B cell (primary cell): ENCODE measurements around the gene AMIGO2. TPM values are rescaled to one million over a fixed set of nuclear protein-coding genes. Genes with fewer than 3 reads are reported as not detected.

Experiments used
- ATAC-seq: fragments of 200-7000 bp; cut with Tn5 transposase; one replicate; pipeline ENCODE4 v1.10.0; 2021; ENCODE audit warnings: low read depth, mild to moderate bottlenecking, moderate number of reproducible peaks, moderate library complexity
- CTCF ChIA-PET: fragments of 350-600 bp; sonication (Branson Sonifier 250); formaldehyde crosslinking; loops from one replicate; lab custom pipeline; 2021; ENCODE audit warnings: antibody characterized with exemption, inconsistent platforms; lab: Charles Lee
- POLR2A ChIA-PET: fragments of 350-600 bp; sonication (Branson Sonifier 250); formaldehyde crosslinking; loops from one replicate; lab custom pipeline; 2021; ENCODE audit warnings: antibody characterized with exemption; lab: Charles Lee
- DNase-seq: peaks from one replicate; pipeline ENCODE4 v3.0.0; 2013
- H2AFZ ChIP-seq: 2 replicates; pipeline ENCODE4 v1.6.1; 2012; ENCODE audit warnings: mild to moderate bottlenecking, low read depth, low read length; ENCODE audit not compliant: insufficient read depth, poor library complexity, severe bottlenecking
- H3K27ac ChIP-seq, 2 donors: 1 replicate in 1 of 2; 2 replicates in 1 of 2; pipeline ENCODE4 v1.5.1; 2012 to 2013; ENCODE audit warnings: low read length in 2 of 2, mild to moderate bottlenecking in 2 of 2, moderate library complexity in 1 of 2
- H3K27me3 ChIP-seq, 4 experiments: fragments of 200-600 bp in 1 of 4; sonication (generic) in 1 of 4; replicated peaks in 1 of 4; 1 replicate in 2 of 4; 2 replicates in 2 of 4; pipeline versions ENCODE4 v1.6.1 to v1.7.0; 2013 to 2016; ENCODE audit warnings: low read length in 3 of 4, mild to moderate bottlenecking in 2 of 4, mixed read lengths in 1 of 4, moderate library complexity in 1 of 4; ENCODE audit not compliant: insufficient read depth in 4 of 4, control insufficient read depth in 3 of 4; ENCODE audit errors: control extremely low read depth in 1 of 4
- H3K36me3 ChIP-seq, 2 experiments: replicated peaks in 1 of 2; 1 replicate in 1 of 2; 2 replicates in 1 of 2; pipeline versions ENCODE4 v1.6.1 to v1.7.1; 2013; ENCODE audit warnings: low read length in 1 of 2; ENCODE audit not compliant: insufficient read depth in 2 of 2, control insufficient read depth in 1 of 2; ENCODE audit errors: control extremely low read depth in 1 of 2, extremely low read depth in 1 of 2
- H3K4me1 ChIP-seq, 2 donors: fragments of 200-600 bp in 1 of 2; sonication (generic) in 1 of 2; 1 replicate in 1 of 2; 2 replicates in 1 of 2; pipeline versions ENCODE4 v1.5.1 to v1.6.1; 2013 to 2017; ENCODE audit warnings: low read length in 2 of 2; ENCODE audit not compliant: control insufficient read depth in 2 of 2, insufficient read depth in 2 of 2
- H3K4me2 ChIP-seq: replicated peaks from 2 replicates; pipeline ENCODE3; 2012; ENCODE audit warnings: mild to moderate bottlenecking, low read depth, low read length; ENCODE audit not compliant: poor library complexity, severe bottlenecking
- H3K4me3 ChIP-seq, 5 experiments: fragments of 200-600 bp in 1 of 5; sonication (generic) in 1 of 5; 1 replicate in 3 of 5; 2 replicates in 2 of 5; pipeline versions ENCODE4 v1.5.1 to v1.7.0; 2011 to 2016; ENCODE audit warnings: low read length in 4 of 5, mild to moderate bottlenecking in 4 of 5, low read depth in 2 of 5, control low read depth in 1 of 5, moderate library complexity in 1 of 5; ENCODE audit not compliant: insufficient read depth in 1 of 5; ENCODE audit errors: control extremely low read depth in 1 of 5, extremely low read depth in 1 of 5
- H3K79me2 ChIP-seq: fragments of 200-600 bp; sonication (generic); one replicate; pipeline ENCODE4 v1.6.0; 2016; ENCODE audit warnings: low read length; ENCODE audit not compliant: control insufficient read depth, insufficient read depth
- H3K9ac ChIP-seq: fragments of 200-600 bp; sonication (generic); 2 replicates; pipeline ENCODE4 v1.6.1; 2017; ENCODE audit warnings: mild to moderate bottlenecking, low read length, moderate library complexity
- H3K9me3 ChIP-seq, 3 donors: one replicate each; pipeline versions ENCODE4 v1.6.1 to v1.7.1; 2013; ENCODE audit warnings: low read length in 2 of 3; ENCODE audit not compliant: control insufficient read depth in 2 of 3, insufficient read depth in 1 of 3; ENCODE audit errors: control extremely low read depth in 1 of 3
- H4K20me1 ChIP-seq: 2 replicates; pipeline ENCODE4 v1.6.0; 2012; ENCODE audit warnings: mild to moderate bottlenecking, low read length; ENCODE audit not compliant: insufficient read depth, control insufficient read depth, poor library complexity, severe bottlenecking
- H3K27ac Mint-ChIP-seq: one replicate; pipeline ENCODE4 v1.8.0; 2021; ENCODE audit warnings: mixed read lengths
- H3K27me3 Mint-ChIP-seq: one replicate; pipeline ENCODE4 v1.8.0; 2021; ENCODE audit warnings: mixed read lengths
- H3K4me1 Mint-ChIP-seq: one replicate; pipeline ENCODE4 v1.8.0; 2021; ENCODE audit warnings: mixed read lengths
- H3K4me3 Mint-ChIP-seq: one replicate; pipeline ENCODE4 v1.8.0; 2021; ENCODE audit warnings: mixed read lengths
- H3K9me3 Mint-ChIP-seq: one replicate; pipeline ENCODE4 v1.8.0; 2022; ENCODE audit warnings: mixed read lengths; ENCODE audit not compliant: insufficient read depth
- EZH2 ChIP-seq: IDR thresholded peaks from 2 replicates; pipeline ENCODE4 v1.6.1; 2012; ENCODE audit warnings: borderline replicate concordance, low read depth, mild to moderate bottlenecking, moderate library complexity, low read length; ENCODE audit not compliant: insufficient read depth, poor library complexity, severe bottlenecking
- WGBS: methylation state at CpG from one replicate; pipeline ENCODE4 v1.1.5; 2013; ENCODE audit warnings: missing lambda C conversion rate; ENCODE audit not compliant: insufficient coverage; 5-methylcytosine and 5-hydroxymethylcytosine counted together
- intact Hi-C: fragments of 100-400 bp; cut with micrococcal nuclease; formaldehyde crosslinking; loops from one replicate; pipeline ENCODE4 v1.10.0; 2022
- polyA plus RNA-seq: library from polyadenylated mRNA; depleted of rRNA; stranded (reverse); fragments of >200 nt; gene quantifications from 2 replicates; pipeline ENCODE4 v1.2.3, GENCODE V29; 2012
- total RNA-seq, 2 donors: library from RNA; stranded (reverse); fragments of 120-200 nt in 1 of 2; gene quantifications; 1 replicate in 1 of 2; 2 replicates in 1 of 2; pipeline versions ENCODE4 v1.2.3 to v1.2.4, GENCODE V29; 2013 to 2022
- TF ChIP-seq, protein P1 (sequence below): fragments of 200-600 bp; IDR thresholded peaks from one replicate; pipeline ENCODE4 v1.8.0; 2022; ENCODE audit warnings: antibody characterized with exemption, mild to moderate bottlenecking

AMIGO2 gene
- total and polyA plus RNA-seq, 2 donors (not counting 1 experiment from before 2014, with no cell fraction given), result 10.4 to 11.8 TPM

GRCh38 chr12:47080725-47081502 is 1.2 kb upstream of the AMIGO2 start:
- Histone ChIP-seq H4K20me1 (no peaks in the 10 kb centered on the region), H3K9ac (peak overlapping the region; percentile 86), H2AFZ (peak overlapping the region; percentile 94), H3K4me2 (peak overlapping the region; percentile 88), H3K79me2 (peaks cover 2% of the 10 kb centered on the region), H3K9me3 (no peaks in the 10 kb centered on the region), H3K36me3 (no peaks in the 10 kb centered on the region), H3K4me1 (peaks cover 29 to 39% of the 10 kb centered on the region in 2 donors), H3K27ac (peak overlapping the region; percentile 53 to 78), H3K27me3 (no peaks in the 10 kb centered on the region), H3K4me3 (peak overlapping the region; percentile 66 to 92 (median 83))
- CTCF ChIA-PET, result interaction anchor here (0.8 to 3.7 kb wide), 9 partner anchors 10 to 332 kb away, joined by 3 to 43 read pairs (median 13); no protein-coding TSS in a partner anchor
- WGBS, result 1% methylated on average over 19 of the region's 26 CpGs
- ATAC-seq, result peak; percentile 39
- intact Hi-C loops, result loop anchor here (1.0 to 10.0 kb wide), 4 partner anchors 49 to 275 kb away; no protein-coding TSS in a partner anchor
- POLR2A ChIA-PET, result interaction anchor here (0.6 to 2.0 kb wide), 6 partner anchors 127 to 317 kb away, joined by 3 to 8 read pairs (median 4); no protein-coding TSS in a partner anchor
- H3K9me3 Mint-ChIP-seq, result no peaks in the 10 kb centered on the region
- peaks cover 72% of the 10 kb centered on the region for H3K4me1 Mint-ChIP-seq
- H3K4me3 Mint-ChIP-seq, result peak overlapping the region; percentile 93
- DNase-seq, result peak; percentile 72
- TF ChIP-seq EZH2, result no peak
- TF ChIP-seq, protein P1, sequence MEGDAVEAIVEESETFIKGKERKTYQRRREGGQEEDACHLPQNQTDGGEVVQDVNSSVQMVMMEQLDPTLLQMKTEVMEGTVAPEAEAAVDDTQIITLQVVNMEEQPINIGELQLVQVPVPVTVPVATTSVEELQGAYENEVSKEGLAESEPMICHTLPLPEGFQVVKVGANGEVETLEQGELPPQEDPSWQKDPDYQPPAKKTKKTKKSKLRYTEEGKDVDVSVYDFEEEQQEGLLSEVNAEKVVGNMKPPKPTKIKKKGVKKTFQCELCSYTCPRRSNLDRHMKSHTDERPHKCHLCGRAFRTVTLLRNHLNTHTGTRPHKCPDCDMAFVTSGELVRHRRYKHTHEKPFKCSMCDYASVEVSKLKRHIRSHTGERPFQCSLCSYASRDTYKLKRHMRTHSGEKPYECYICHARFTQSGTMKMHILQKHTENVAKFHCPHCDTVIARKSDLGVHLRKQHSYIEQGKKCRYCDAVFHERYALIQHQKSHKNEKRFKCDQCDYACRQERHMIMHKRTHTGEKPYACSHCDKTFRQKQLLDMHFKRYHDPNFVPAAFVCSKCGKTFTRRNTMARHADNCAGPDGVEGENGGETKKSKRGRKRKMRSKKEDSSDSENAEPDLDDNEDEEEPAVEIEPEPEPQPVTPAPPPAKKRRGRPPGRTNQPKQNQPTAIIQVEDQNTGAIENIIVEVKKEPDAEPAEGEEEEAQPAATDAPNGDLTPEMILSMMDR, result no peak
- H3K27ac Mint-ChIP-seq, result peak overlapping the region; percentile 88
- no peaks in the 10 kb centered on the region for H3K27me3 Mint-ChIP-seq
